Activated naive CD4-positive, alpha-beta T cell treated with anti-CD3 and anti-CD28 coated beads for 36 hours (primary cell): ENCODE measurements around the gene TTYH3. TPM values are rescaled to one million over a fixed set of nuclear protein-coding genes. Genes with fewer than 3 reads are reported as not detected.

Experiments
- CTCF ChIA-PET: fragments of 350-600 bp; sonication (Branson Sonifier 250); formaldehyde crosslinking; loops from one replicate; lab custom pipeline; 2021; ENCODE audit warnings: antibody characterized with exemption; lab: Charles Lee
- DNase-seq: peaks from one replicate; pipeline ENCODE4 v3.0.0-alpha.2; 2020
- H3K27ac Mint-ChIP-seq: one replicate; pipeline ENCODE4 v1.8.0; 2021; ENCODE audit warnings: mild to moderate bottlenecking, mixed read lengths
- H3K27me3 Mint-ChIP-seq: one replicate; pipeline ENCODE4 v1.8.0; 2021; ENCODE audit warnings: low read depth, mixed read lengths
- H3K36me3 Mint-ChIP-seq: one replicate; pipeline ENCODE4 v1.8.0; 2021; ENCODE audit warnings: low read depth, mixed read lengths
- H3K4me1 Mint-ChIP-seq: one replicate; pipeline ENCODE4 v1.8.0; 2021; ENCODE audit warnings: low read depth, mixed read lengths
- H3K4me3 Mint-ChIP-seq: one replicate; pipeline ENCODE4 v1.8.0; 2021; ENCODE audit warnings: mild to moderate bottlenecking, moderate library complexity, mixed read lengths
- H3K9me3 Mint-ChIP-seq: one replicate; pipeline ENCODE4 v1.8.0; 2021; ENCODE audit warnings: mixed read lengths
- intact Hi-C: fragments of 100-400 bp; cut with micrococcal nuclease; formaldehyde crosslinking; loops from one replicate; pipeline ENCODE4 v1.15.1; 2023
- total RNA-seq, 2 experiments: library from RNA; stranded (reverse); gene quantifications; one replicate each; pipeline ENCODE4 v1.2.3, GENCODE V29; 2021

Gene TTYH3
- total RNA-seq, 2 experiments from 2014 or later: 20.7 to 22.6 TPM

GRCh38 chr7:2650451-2650850, 18.7 kb downstream of the TTYH3 start:
- intact Hi-C loops: no loop called here
- peaks cover 2% of the 10 kb centered on the region for H3K4me1 Mint-ChIP-seq
- no peaks in the 10 kb centered on the region for H3K36me3 Mint-ChIP-seq
- no peaks in the 10 kb centered on the region for H3K9me3 Mint-ChIP-seq
- H3K27me3 Mint-ChIP-seq: no peaks in the 10 kb centered on the region
- H3K4me3 Mint-ChIP-seq: no peak overlapping the region
- CTCF ChIA-PET: interaction anchor here (0.5 kb wide), 1 partner anchor 668 kb away, joined by 3 read pairs; no protein-coding TSS in a partner anchor
- H3K27ac Mint-ChIP-seq: no peak overlapping the region
- DNase-seq: no peak

GRCh38 chr7:2651336-2651735, 19.6 kb downstream of the TTYH3 start:
- intact Hi-C loops: no loop called here
- no peaks in the 10 kb centered on the region for H3K4me1 Mint-ChIP-seq
- no peaks in the 10 kb centered on the region for H3K27me3 Mint-ChIP-seq
- no peak for DNase-seq
- CTCF ChIA-PET: no interaction called here
- H3K4me3 Mint-ChIP-seq: no peak overlapping the region
- H3K9me3 Mint-ChIP-seq: no peaks in the 10 kb centered on the region
- H3K36me3 Mint-ChIP-seq: no peaks in the 10 kb centered on the region
- no peak overlapping the region for H3K27ac Mint-ChIP-seq

GRCh38 chr7:2651847-2652735, 20.3 kb downstream of the TTYH3 start:
- Mint-ChIP-seq H3K36me3 (peaks cover 1% of the 10 kb centered on the region), H3K27me3 (no peaks in the 10 kb centered on the region), H3K9me3 (no peaks in the 10 kb centered on the region), H3K4me3 (no peak overlapping the region), H3K27ac (no peak overlapping the region), H3K4me1 (no peaks in the 10 kb centered on the region)
- DNase-seq: no peak
- intact Hi-C loops: no loop called here
- CTCF ChIA-PET: no interaction called here

GRCh38 chr7:2652736-2653060, 20.9 kb downstream of the TTYH3 start:
- CTCF ChIA-PET: interaction anchor here (0.6 to 2.3 kb wide), 2 partner anchors 40 to 57 kb away, joined by 3 to 8 read pairs; no protein-coding TSS in a partner anchor
- no peak overlapping the region for H3K27ac Mint-ChIP-seq

GRCh38 chr7:2654059-2654458, 22.3 kb downstream of the TTYH3 start:
- no peak overlapping the region for H3K4me3 Mint-ChIP-seq
- CTCF ChIA-PET: interaction anchor here (0.8 to 2.3 kb wide), 3 partner anchors 56 to 203 kb away, joined by 4 to 8 read pairs (median 6); no protein-coding TSS in a partner anchor
- no peaks in the 10 kb centered on the region for H3K9me3 Mint-ChIP-seq
- intact Hi-C loops: no loop called here
- no peak overlapping the region for H3K27ac Mint-ChIP-seq
- H3K27me3 Mint-ChIP-seq: no peaks in the 10 kb centered on the region
- no peak for DNase-seq
- H3K36me3 Mint-ChIP-seq: peaks cover 4% of the 10 kb centered on the region
- H3K4me1 Mint-ChIP-seq: no peaks in the 10 kb centered on the region

More at GRCh38 chr7:2652736-2653060, 20.9 kb downstream of the TTYH3 start:
- Mint-ChIP-seq H3K9me3 (no peaks in the 10 kb centered on the region), H3K36me3 (peaks cover 4% of the 10 kb centered on the region), H3K4me3 (no peak overlapping the region), H3K4me1 (no peaks in the 10 kb centered on the region), H3K27me3 (no peaks in the 10 kb centered on the region)
- intact Hi-C loops: no loop called here
- DNase-seq: no peak

- intact Hi-C loops: no loop called here
- Mint-ChIP-seq H3K36me3 (peaks cover 4% of the 10 kb centered on the region), H3K4me3 (no peak overlapping the region), H3K27me3 (no peaks in the 10 kb centered on the region), H3K9me3 (no peaks in the 10 kb centered on the region), H3K4me1 (no peaks in the 10 kb centered on the region), H3K27ac (no peak overlapping the region)
- DNase-seq: no peak
- CTCF ChIA-PET: interaction anchor here (1.7 kb wide), 1 partner anchor 15 kb away, joined by 5 read pairs; no protein-coding TSS in a partner anchor
Measured at GRCh38 chr7:2655870-2656614, 24.3 kb downstream of the TTYH3 start.

GRCh38 chr7:2657208-2657607, 25.4 kb downstream of the TTYH3 start:
- H3K4me3 Mint-ChIP-seq: no peak overlapping the region
- H3K27me3 Mint-ChIP-seq: no peaks in the 10 kb centered on the region
- intact Hi-C loops: no loop called here
- no peak for DNase-seq
- H3K27ac Mint-ChIP-seq: no peak overlapping the region
- H3K36me3 Mint-ChIP-seq: peaks cover 5% of the 10 kb centered on the region
- CTCF ChIA-PET: interaction anchor here (1.7 kb wide), 1 partner anchor 14 kb away, joined by 5 read pairs; no protein-coding TSS in a partner anchor
- H3K9me3 Mint-ChIP-seq: no peaks in the 10 kb centered on the region
- no peaks in the 10 kb centered on the region for H3K4me1 Mint-ChIP-seq

- intact Hi-C loops: no loop called here
- no peaks in the 10 kb centered on the region for H3K27me3 Mint-ChIP-seq
- no peak overlapping the region for H3K27ac Mint-ChIP-seq
- H3K4me1 Mint-ChIP-seq: no peaks in the 10 kb centered on the region
- CTCF ChIA-PET: no interaction called here
- no peaks in the 10 kb centered on the region for H3K9me3 Mint-ChIP-seq
- peaks cover 5% of the 10 kb centered on the region for H3K36me3 Mint-ChIP-seq
- H3K4me3 Mint-ChIP-seq: no peak overlapping the region
- no peak for DNase-seq
Measured at GRCh38 chr7:2657920-2658671, 26.3 kb downstream of the TTYH3 start.

GRCh38 chr7:2658941-2659340, 27.2 kb downstream of the TTYH3 start:
- Mint-ChIP-seq H3K27me3 (no peaks in the 10 kb centered on the region), H3K36me3 (peaks cover 5% of the 10 kb centered on the region)

GRCh38 chr7:2659556-2660358, 28.0 kb downstream of the TTYH3 start:
- CTCF ChIA-PET: interaction anchor here (0.5 kb wide), 1 partner anchor 59 kb away, joined by 3 read pairs; no protein-coding TSS in a partner anchor
- no peaks in the 10 kb centered on the region for H3K9me3 Mint-ChIP-seq
- H3K4me1 Mint-ChIP-seq: no peaks in the 10 kb centered on the region
- intact Hi-C loops: no loop called here
- no peak for DNase-seq
- H3K4me3 Mint-ChIP-seq: no peak overlapping the region
- no peak overlapping the region for H3K27ac Mint-ChIP-seq
- no peaks in the 10 kb centered on the region for H3K27me3 Mint-ChIP-seq
- peaks cover 5% of the 10 kb centered on the region for H3K36me3 Mint-ChIP-seq

More at GRCh38 chr7:2658941-2659340, 27.2 kb downstream of the TTYH3 start:
- intact Hi-C loops: no loop called here
- Mint-ChIP-seq H3K4me3 (no peak overlapping the region), H3K9me3 (no peaks in the 10 kb centered on the region), H3K27ac (no peak overlapping the region), H3K4me1 (no peaks in the 10 kb centered on the region)
- DNase-seq: no peak
- CTCF ChIA-PET: no interaction called here

- Mint-ChIP-seq H3K27me3 (no peaks in the 10 kb centered on the region), H3K9me3 (no peaks in the 10 kb centered on the region), H3K36me3 (peaks cover 5% of the 10 kb centered on the region), H3K4me1 (no peaks in the 10 kb centered on the region), H3K4me3 (no peak overlapping the region), H3K27ac (no peak overlapping the region)
- DNase-seq: no peak
- CTCF ChIA-PET: interaction anchor here (0.5 kb wide), 1 partner anchor 59 kb away, joined by 3 read pairs; no protein-coding TSS in a partner anchor
- intact Hi-C loops: no loop called here
Measured at GRCh38 chr7:2660359-2661095, 28.7 kb downstream of the TTYH3 start.
